ES-I3 (cell line): Measurements from ENCODE around the gene PIK3C3.
"Not testable (repeated sequence)": the region's sequence is repeated elsewhere in the genome, so short reads cannot be mapped to it uniquely, and the experiment has no call there.

Source experiments
- H3K36me3 ChIP-seq: 2 replicates; pipeline ENCODE4 v1.6.1; 2013; ENCODE audit warnings: mild to moderate bottlenecking, low read length, control low read depth, moderate library complexity; ENCODE audit not compliant: insufficient read depth
- H3K4me1 ChIP-seq: 2 replicates; pipeline ENCODE4 v1.6.1; 2013; ENCODE audit warnings: mild to moderate bottlenecking, control low read depth, low read length; ENCODE audit not compliant: insufficient read depth
- H3K9ac ChIP-seq: 2 replicates; pipeline ENCODE4 v1.6.1; 2013; ENCODE audit warnings: low read depth, mild to moderate bottlenecking, low read length, moderate library complexity
- H3K9me3 ChIP-seq: 2 replicates; pipeline ENCODE4 v1.6.1; 2013; ENCODE audit warnings: mild to moderate bottlenecking, low read length, moderate library complexity; ENCODE audit not compliant: control insufficient read depth, insufficient read depth

Gene PIK3C3

DNA sequence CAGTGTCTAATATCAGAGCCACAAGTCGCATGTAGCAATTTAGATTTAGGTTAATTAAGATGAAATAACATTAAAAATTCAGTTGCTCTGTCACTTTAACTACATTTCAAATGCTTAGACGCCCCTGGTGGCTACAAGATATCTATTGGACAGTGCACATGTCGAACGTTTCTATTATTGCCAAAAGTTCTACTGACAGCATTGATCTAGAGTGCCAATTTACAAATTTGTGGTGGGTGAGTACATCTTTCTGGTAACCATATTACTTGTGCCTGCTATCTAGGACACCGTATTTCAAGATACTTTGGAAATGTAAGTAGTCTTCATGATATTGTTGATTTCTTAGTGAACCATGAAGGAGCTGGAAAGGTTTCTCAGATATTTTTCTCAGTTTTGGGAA lies 20.2 kb downstream of the PIK3C3 start:
- H3K36me3 ChIP-seq = no peaks in the 10 kb centered on the region
- no peaks in the 10 kb centered on the region for H3K4me1 ChIP-seq
- no peaks in the 10 kb centered on the region for H3K9me3 ChIP-seq
- H3K9ac ChIP-seq = no peak overlapping the region

GRCh38 chr18:41977233-41977632 lies 22.2 kb downstream of the PIK3C3 start:
- no peaks in the 10 kb centered on the region for H3K4me1 ChIP-seq
- no peaks in the 10 kb centered on the region for H3K36me3 ChIP-seq
- H3K9me3 ChIP-seq = no peaks in the 10 kb centered on the region
- H3K9ac ChIP-seq = no peak overlapping the region

GRCh38 chr18:41982942-41983660 lies 28.1 kb downstream of the PIK3C3 start:
- Histone ChIP-seq H3K9ac (no peak overlapping the region), H3K36me3 (no peaks in the 10 kb centered on the region), H3K9me3 (no peaks in the 10 kb centered on the region), H3K4me1 (no peaks in the 10 kb centered on the region)

GRCh38 chr18:41985914-41986313 lies 30.9 kb downstream of the PIK3C3 start:
- H3K9ac ChIP-seq = no peak overlapping the region
- no peaks in the 10 kb centered on the region for H3K36me3 ChIP-seq
- H3K9me3 ChIP-seq = no peaks in the 10 kb centered on the region
- H3K4me1 ChIP-seq = no peaks in the 10 kb centered on the region

DNA sequence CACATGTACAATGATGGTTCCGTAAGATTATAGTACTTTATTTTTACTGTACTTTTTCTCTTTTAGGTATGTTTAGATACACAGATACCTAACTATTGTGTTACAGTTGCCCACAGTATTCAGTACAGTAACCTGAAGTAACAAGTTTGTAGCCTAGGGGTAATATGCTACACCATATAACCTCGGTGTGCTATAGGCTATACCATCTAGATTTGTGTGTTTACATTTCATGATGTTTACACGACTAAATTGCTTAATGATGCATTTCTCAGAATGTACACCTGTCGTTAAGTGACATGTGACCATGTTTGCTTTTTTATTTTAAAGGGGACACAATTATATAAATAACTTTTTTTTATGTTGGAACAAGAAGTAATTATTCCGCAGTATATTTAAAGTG lies 34.5 kb downstream of the PIK3C3 start:
- no peak overlapping the region for H3K9ac ChIP-seq
- no peaks in the 10 kb centered on the region for H3K4me1 ChIP-seq
- no peaks in the 10 kb centered on the region for H3K9me3 ChIP-seq
- no peaks in the 10 kb centered on the region for H3K36me3 ChIP-seq

GRCh38 chr18:41992066-41992465 lies 37.0 kb downstream of the PIK3C3 start:
- Histone ChIP-seq H3K9ac (no peak overlapping the region), H3K4me1 (no peaks in the 10 kb centered on the region), H3K9me3 (no peaks in the 10 kb centered on the region), H3K36me3 (no peaks in the 10 kb centered on the region)

GRCh38 chr18:41992703-41993102 lies 37.7 kb downstream of the PIK3C3 start:
- H3K9me3 ChIP-seq = no peaks in the 10 kb centered on the region
- H3K36me3 ChIP-seq = no peaks in the 10 kb centered on the region
- H3K9ac ChIP-seq = no peak overlapping the region
- H3K4me1 ChIP-seq = no peaks in the 10 kb centered on the region

- Histone ChIP-seq H3K4me1 (no peaks in the 10 kb centered on the region), H3K9ac (no peak overlapping the region), H3K36me3 (no peaks in the 10 kb centered on the region), H3K9me3 (no peaks in the 10 kb centered on the region)
Observed at GRCh38 chr18:41993151-41993550, 38.1 kb downstream of the PIK3C3 start.

GRCh38 chr18:41996020-41996419 lies 41.0 kb downstream of the PIK3C3 start:
- Histone ChIP-seq H3K9ac (no peak overlapping the region), H3K36me3 (no peaks in the 10 kb centered on the region), H3K4me1 (no peaks in the 10 kb centered on the region), H3K9me3 (no peaks in the 10 kb centered on the region)

DNA sequence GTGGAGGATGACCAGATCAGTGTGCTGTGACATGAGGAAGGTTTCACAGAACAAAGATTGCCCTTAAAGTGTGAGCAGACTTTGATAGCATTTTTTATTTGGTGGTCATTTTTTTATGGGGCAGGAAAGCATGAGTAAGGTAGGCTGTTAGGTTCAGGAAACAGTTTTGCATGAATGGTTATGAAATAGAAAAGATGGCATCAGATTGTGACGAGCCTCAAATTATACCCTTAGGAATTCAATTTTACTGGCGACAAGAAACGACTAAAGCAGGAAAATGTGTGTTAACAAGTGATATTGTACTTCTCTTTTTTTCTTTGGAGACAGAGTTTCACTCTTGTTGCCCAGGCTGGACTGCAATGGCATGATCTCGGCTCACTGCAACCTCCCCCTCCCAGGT lies 44.7 kb downstream of the PIK3C3 start:
- H3K9ac ChIP-seq = no peak overlapping the region
- no peaks in the 10 kb centered on the region for H3K9me3 ChIP-seq
- H3K4me1 ChIP-seq = no peaks in the 10 kb centered on the region
- peaks cover 3% of the 10 kb centered on the region; the same call in 1 of the 2 replicates for H3K36me3 ChIP-seq

GRCh38 chr18:42001801-42002200 lies 46.8 kb downstream of the PIK3C3 start:
- Histone ChIP-seq H3K4me1 (no peaks in the 10 kb centered on the region), H3K9me3 (no peaks in the 10 kb centered on the region), H3K9ac (no peak overlapping the region), H3K36me3 (peaks cover 3% of the 10 kb centered on the region; the same call in 1 of the 2 replicates)

DNA sequence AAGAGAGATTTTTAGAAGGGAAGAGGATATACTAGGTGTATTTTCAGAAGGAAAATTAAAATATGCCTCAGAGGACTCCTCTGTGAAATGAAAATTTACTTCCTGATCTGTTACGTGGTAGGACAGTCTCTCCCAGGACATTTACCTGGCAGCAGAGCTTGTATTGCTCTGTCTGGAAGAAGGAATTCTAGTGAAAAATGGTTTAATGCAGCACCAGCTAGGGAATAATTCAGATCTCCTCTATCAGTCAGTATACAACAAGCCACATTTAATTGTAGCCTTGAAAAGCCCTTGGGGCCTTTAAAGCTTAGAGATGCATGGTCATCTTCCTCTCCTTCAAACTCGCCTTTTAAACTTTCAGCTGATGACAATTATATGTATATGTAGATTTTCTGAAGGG lies 49.6 kb downstream of the PIK3C3 start:
- no peak overlapping the region for H3K9ac ChIP-seq
- no peaks in the 10 kb centered on the region for H3K4me1 ChIP-seq
- H3K9me3 ChIP-seq = no peaks in the 10 kb centered on the region
- peaks cover 3% of the 10 kb centered on the region; the same call in 1 of the 2 replicates for H3K36me3 ChIP-seq

DNA sequence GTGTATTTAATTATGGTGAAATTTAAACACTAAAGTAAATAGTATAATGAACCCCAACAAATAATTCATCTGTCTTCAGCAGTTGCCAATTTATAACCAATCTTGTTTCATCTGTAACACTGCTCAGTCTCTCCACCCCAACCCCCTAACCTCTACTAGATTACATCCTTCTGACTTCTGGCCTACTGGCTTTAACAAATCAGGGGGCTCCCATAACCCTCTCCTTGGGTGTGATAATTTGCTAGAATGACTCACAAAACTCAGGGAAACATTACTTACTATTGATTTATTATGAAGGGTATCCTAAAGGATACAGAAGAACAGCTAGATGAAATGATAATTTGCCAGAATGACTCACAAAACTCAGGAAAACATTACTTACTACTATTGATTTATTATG lies 50.7 kb downstream of the PIK3C3 start:
- Histone ChIP-seq H3K9me3 (no peaks in the 10 kb centered on the region), H3K36me3 (peaks cover 3% of the 10 kb centered on the region; the same call in 1 of the 2 replicates), H3K4me1 (no peaks in the 10 kb centered on the region), H3K9ac (no peak overlapping the region)

- not testable (repeated sequence) for H3K4me1 ChIP-seq, H3K36me3 ChIP-seq, H3K9me3 ChIP-seq, H3K9ac ChIP-seq
Observed at GRCh38 chr18:42009457-42009856, 54.4 kb downstream of the PIK3C3 start.

- Histone ChIP-seq H3K9ac (no peak overlapping the region), H3K36me3 (no peaks in the 10 kb centered on the region)
Observed at GRCh38 chr18:42011053-42011452, 56.0 kb downstream of the PIK3C3 start.

More at GRCh38 chr18:42011053-42011452, 56.0 kb downstream of the PIK3C3 start:
- no peaks in the 10 kb centered on the region for H3K4me1 ChIP-seq
- no peaks in the 10 kb centered on the region for H3K9me3 ChIP-seq
